GM19239 (cell line): ENCODE results near the gene PLAAT3.
"Not testable (repeated sequence)": the region's sequence is repeated elsewhere in the genome, so short reads cannot be mapped to it uniquely, and the experiment has no call there.

Experiments
- DNase-seq: peaks from one replicate; pipeline ENCODE4 v3.0.0; 2011; ENCODE audit warnings: low spot score; ENCODE audit not compliant: insufficient read length
- FAIRE-seq: peaks from 2 replicates; lab custom pipeline; 2011; peaks lifted over from hg19 to GRCh38; lab: Jason Lieb, UNC

PLAAT3 gene

GRCh38 chr11:63614136-63614671 is at the start of gene PLAAT3:
TSS of gene PLAAT3 (minus strand) at chr11:63614433. CDS start at chr11:63614014, 419 bp downstream.
- FAIRE-seq (no peak), DNase-seq (peak; percentile 31)

- FAIRE-seq (no peak), DNase-seq (no peak)
These were observed 49.6 kb upstream of the PLAAT3 start for GRCh38 chr11:63663809-63664208.

GRCh38 chr11:63660972-63661371 is 46.7 kb upstream of the PLAAT3 start:
- no peak for FAIRE-seq
- no peak for DNase-seq

GRCh38 chr11:63652671-63653070 is 38.4 kb upstream of the PLAAT3 start:
- DNase-seq (no peak), FAIRE-seq (no peak)

- FAIRE-seq = no peak
- DNase-seq = no peak
These were observed 29.0 kb upstream of the PLAAT3 start for GRCh38 chr11:63643205-63643604.

GRCh38 chr11:63641727-63642126 is 27.5 kb upstream of the PLAAT3 start:
- FAIRE-seq = no peak
- no peak for DNase-seq

- FAIRE-seq (no peak), DNase-seq (no peak)
These were observed 25.1 kb upstream of the PLAAT3 start for GRCh38 chr11:63639199-63639832.

GRCh38 chr11:63638436-63638835 is 24.2 kb upstream of the PLAAT3 start:
- FAIRE-seq, DNase-seq: not testable (repeated sequence)

GRCh38 chr11:63635762-63636465 is 21.7 kb upstream of the PLAAT3 start:
- FAIRE-seq (peak; percentile 89), DNase-seq (peak; percentile 46)

GRCh38 chr11:63629426-63629825 is 15.2 kb upstream of the PLAAT3 start:
- FAIRE-seq (no peak), DNase-seq (no peak)

GRCh38 chr11:63623513-63624140 is 9.4 kb upstream of the PLAAT3 start:
- FAIRE-seq = no peak

GRCh38 chr11:63622323-63622722 is 8.1 kb upstream of the PLAAT3 start:
- DNase-seq (no peak), FAIRE-seq (no peak)

More at GRCh38 chr11:63623513-63624140, 9.4 kb upstream of the PLAAT3 start:
- DNase-seq = no peak

- FAIRE-seq (no peak), DNase-seq (no peak)
These were observed 6.8 kb upstream of the PLAAT3 start for GRCh38 chr11:63621071-63621470.

- DNase-seq = no peak
- FAIRE-seq = no peak
These were observed 5.7 kb upstream of the PLAAT3 start for GRCh38 chr11:63619967-63620366.

GRCh38 chr11:63617686-63618085 is 3.5 kb upstream of the PLAAT3 start:
- DNase-seq, FAIRE-seq: not testable (repeated sequence)

GRCh38 chr11:63616953-63617352 is 2.7 kb upstream of the PLAAT3 start:
- DNase-seq (no peak), FAIRE-seq (no peak)

- FAIRE-seq (no peak), DNase-seq (no peak)
These were observed 607 bp downstream of the PLAAT3 start for GRCh38 chr11:63613517-63614135.

- no peak for FAIRE-seq
- no peak for DNase-seq
These were observed 2.1 kb downstream of the PLAAT3 start for GRCh38 chr11:63612181-63612580.

- FAIRE-seq (no peak), DNase-seq (no peak)
These were observed 2.9 kb downstream of the PLAAT3 start for GRCh38 chr11:63611395-63611747.

GRCh38 chr11:63610604-63611394 is 3.4 kb downstream of the PLAAT3 start:
- FAIRE-seq (no peak), DNase-seq (no peak)
